IMR-90 (cell line): ENCODE results near the gene ABCA7. TPM values are rescaled to one million over a fixed set of nuclear protein-coding genes. Genes with fewer than 3 reads are reported as not detected.

Source experiments
- ATAC-seq: fragments of 200-7000 bp; cut with Tn5 transposase; 2 replicates; pipeline ENCODE4 v1.9.1; 2020; ENCODE audit warnings: low read depth, mild to moderate bottlenecking, moderate library complexity
- BruUV-seq: library from RNA; stranded (reverse); fragments of 400-500 nt; replicated peaks from 2 replicates; lab custom pipeline; 2021; lab: Mats Ljungman, UMichigan
- CTCF ChIA-PET: fragments of 300-600 bp; formaldehyde crosslinking; extraction: SDS; loops from one replicate; lab custom pipeline; 2021; ENCODE audit warnings: antibody characterized with exemption; lab: Yijun Ruan, JAX
- POLR2A ChIA-PET: fragments of 300-600 bp; sonication (Branson Sonifier 250); formaldehyde crosslinking; loops from one replicate; lab custom pipeline; 2022; ENCODE audit warnings: antibody characterized with exemption; ENCODE audit not compliant: unreplicated experiment; lab: Charles Lee
- DNase-seq: peaks from one replicate; pipeline ENCODE4 v3.0.0; 2013
- H2AFZ ChIP-seq: replicated peaks from 2 replicates; pipeline ENCODE3; 2013; ENCODE audit warnings: low read length, mild to moderate bottlenecking; ENCODE audit not compliant: poor library complexity
- H2AK5ac ChIP-seq: 2 replicates; pipeline ENCODE4 v1.6.1; 2013; ENCODE audit warnings: low read depth, low read length, inconsistent platforms
- H2AK9ac ChIP-seq: replicated peaks from 2 replicates; pipeline ENCODE3; 2013; ENCODE audit warnings: mild to moderate bottlenecking, low read depth, low read length, moderate library complexity; ENCODE audit not compliant: poor library complexity
- H2BK120ac ChIP-seq: 2 replicates; pipeline ENCODE4 v1.6.1; 2013; ENCODE audit warnings: low read depth, low read length, inconsistent platforms
- H2BK15ac ChIP-seq: 3 replicates; pipeline ENCODE4 v1.6.1; 2013; ENCODE audit warnings: low read depth, low read length, inconsistent platforms
- H2BK20ac ChIP-seq: 2 replicates; pipeline ENCODE4 v1.6.1; 2013; ENCODE audit warnings: low read depth, mild to moderate bottlenecking, inconsistent platforms, low read length, moderate library complexity
- H2BK5ac ChIP-seq: 2 replicates; pipeline ENCODE4 v1.6.1; 2013; ENCODE audit warnings: mild to moderate bottlenecking, low read depth, low read length, inconsistent platforms; ENCODE audit not compliant: poor library complexity, severe bottlenecking
- H3K14ac ChIP-seq: replicated peaks from 2 replicates; pipeline ENCODE4 v1.6.1; 2013; ENCODE audit warnings: low read depth, low read length, inconsistent platforms
- H3K18ac ChIP-seq: 2 replicates; pipeline ENCODE4 v1.6.1; 2013; ENCODE audit warnings: low read depth, low read length, control low read depth
- H3K23ac ChIP-seq: 2 replicates; pipeline ENCODE4 v1.6.1; 2013; ENCODE audit warnings: low read depth, low read length, inconsistent platforms
- H3K27ac ChIP-seq: 2 replicates; pipeline ENCODE4 v1.5.1; 2013; ENCODE audit warnings: mild to moderate bottlenecking, control low read depth, low read length; ENCODE audit not compliant: insufficient read depth
- H3K27me3 ChIP-seq: 2 replicates; pipeline ENCODE4 v1.6.1; 2013; ENCODE audit warnings: low read length; ENCODE audit not compliant: control insufficient read depth, insufficient read depth
- H3K36me3 ChIP-seq: 2 replicates; pipeline ENCODE4 v1.6.1; 2013; ENCODE audit warnings: low read length, mixed read lengths; ENCODE audit not compliant: control insufficient read depth, insufficient read depth
- H3K4ac ChIP-seq: 2 replicates; pipeline ENCODE4 v1.6.1; 2013; ENCODE audit warnings: low read depth, low read length, inconsistent platforms
- H3K4me1 ChIP-seq: 2 replicates; pipeline ENCODE4 v1.6.1; 2013; ENCODE audit warnings: low read length, mixed read lengths; ENCODE audit not compliant: control insufficient read depth, insufficient read depth
- H3K4me2 ChIP-seq: 2 replicates; pipeline ENCODE4 v1.6.1; 2013; ENCODE audit warnings: low read depth, mild to moderate bottlenecking, control low read depth, low read length, moderate library complexity
- H3K4me3 ChIP-seq: 2 replicates; pipeline ENCODE4 v1.5.1; 2013; ENCODE audit warnings: low read depth, mild to moderate bottlenecking, control low read depth, low read length, moderate library complexity; ENCODE audit not compliant: insufficient read depth
- H3K56ac ChIP-seq: 2 replicates; pipeline ENCODE4 v1.6.1; 2013; ENCODE audit warnings: low read length, inconsistent platforms; ENCODE audit not compliant: insufficient read depth; ENCODE audit errors: extremely low read depth
- H3K79me1 ChIP-seq, 2 experiments: 2 replicates each; pipeline ENCODE4 v1.6.1; 2013; ENCODE audit warnings: low read length in 2 of 2, inconsistent platforms in 1 of 2, low read depth in 1 of 2
- H3K9ac ChIP-seq: 2 replicates; pipeline ENCODE4 v1.6.1; 2013; ENCODE audit warnings: low read depth, low read length, control low read depth
- H3K9me1 ChIP-seq: 2 replicates; pipeline ENCODE4 v1.6.1; 2013; ENCODE audit warnings: low read length, inconsistent platforms; ENCODE audit not compliant: insufficient read depth
- H3K9me3 ChIP-seq: 2 replicates; pipeline ENCODE4 v1.6.1; 2013; ENCODE audit warnings: low read length; ENCODE audit not compliant: control insufficient read depth, insufficient read depth
- H4K20me1 ChIP-seq: 2 replicates; pipeline ENCODE4 v1.6.1; 2013; ENCODE audit warnings: low read length, inconsistent platforms; ENCODE audit not compliant: insufficient read depth
- H4K5ac ChIP-seq: 2 replicates; pipeline ENCODE4 v1.6.1; 2013; ENCODE audit warnings: mild to moderate bottlenecking, low read depth, low read length, control low read depth
- H4K8ac ChIP-seq, 2 experiments: 2 replicates each; pipeline ENCODE4 v1.6.1; 2013; ENCODE audit warnings: low read depth in 2 of 2, low read length in 2 of 2, control low read depth in 1 of 2, inconsistent platforms in 1 of 2
- H4K91ac ChIP-seq: 2 replicates; pipeline ENCODE4 v1.6.1; 2013; ENCODE audit warnings: low read depth, low read length, inconsistent platforms; ENCODE audit not compliant: insufficient read depth
- BHLHE40 ChIP-seq: fragments of 150-350 bp; IDR thresholded peaks from 2 replicates; pipeline ENCODE4 v1.6.1; 2016; ENCODE audit warnings: mild to moderate bottlenecking, low read depth, low read length
- CHD1 ChIP-seq: IDR thresholded peaks from 2 replicates; pipeline ENCODE4 v1.6.1; 2012; ENCODE audit warnings: low read depth, low read length, improper control_type of control experiment
- CTCF ChIP-seq: conservative IDR thresholded peaks from 2 replicates; pipeline ENCODE4 v1.5.1; 2012; ENCODE audit warnings: mild to moderate bottlenecking, low read depth, low read length, improper control_type of control experiment
- ELK1 ChIP-seq: fragments of 150-350 bp; IDR thresholded peaks from 2 replicates; pipeline ENCODE4 v1.6.1; 2016; ENCODE audit warnings: low read depth, mild to moderate bottlenecking, low read length, moderate library complexity, borderline replicate concordance
- FOS ChIP-seq: fragments of 150-350 bp; IDR thresholded peaks from 2 replicates; pipeline ENCODE4 v1.6.1; 2016; ENCODE audit warnings: low read depth, low read length
- MAFK ChIP-seq: IDR thresholded peaks from 2 replicates; pipeline ENCODE4 v1.6.1; 2012; ENCODE audit warnings: low read depth, low read length, improper control_type of control experiment
- MXI1 ChIP-seq: IDR thresholded peaks from 2 replicates; pipeline ENCODE4 v1.6.1; 2012; ENCODE audit warnings: low read depth, mild to moderate bottlenecking, low read length, moderate library complexity, borderline replicate concordance
- POLR2A ChIP-seq: IDR thresholded peaks from 2 replicates; pipeline ENCODE4 v1.6.1; 2012; ENCODE audit warnings: mild to moderate bottlenecking, low read depth, low read length
- RAD21 ChIP-seq: IDR thresholded peaks from 2 replicates; pipeline ENCODE4 v1.6.1; 2012; ENCODE audit warnings: low read length, improper control_type of control experiment
- RCOR1 ChIP-seq: IDR thresholded peaks from 2 replicates; pipeline ENCODE4 v1.6.1; 2012; ENCODE audit warnings: mild to moderate bottlenecking, low read length, improper control_type of control experiment; ENCODE audit not compliant: insufficient replicate concordance
- RFX5 ChIP-seq: IDR thresholded peaks from 2 replicates; pipeline ENCODE4 v1.8.0; 2012; ENCODE audit warnings: low read depth, mild to moderate bottlenecking, low read length, moderate library complexity
- USF2 ChIP-seq: fragments of 150-350 bp; IDR thresholded peaks from 2 replicates; pipeline ENCODE4 v1.6.1; 2017; ENCODE audit warnings: mild to moderate bottlenecking, antibody characterized with exemption, low read length, low read depth
- WGBS, 2 experiments: methylation state at CpG; one replicate each; pipeline versions ENCODE4 v1.1.5 to v1.1.7; 2013; ENCODE audit warnings: missing lambda C conversion rate in 2 of 2; ENCODE audit not compliant: insufficient read length in 1 of 2; ENCODE audit errors: extremely low coverage in 2 of 2; 5-methylcytosine and 5-hydroxymethylcytosine counted together
- dilution Hi-C: fragments of 300-500 bp; cut with HindIII; formaldehyde crosslinking; loops from one replicate; pipeline ENCODE4 v1.14.3; 2018; ENCODE audit warnings: low sequenced_read_pairs; ENCODE audit not compliant: unreplicated experiment
- in situ Hi-C: fragments of 300-500 bp; cut with MboI; formaldehyde crosslinking; loops from 3 replicates; pipeline ENCODE4 v1.14.3; 2019; ENCODE audit warnings: low sequenced_read_pairs, inconsistent platforms, mixed read lengths
- intact Hi-C: fragments of 100-400 bp; cut with micrococcal nuclease; formaldehyde crosslinking; loops from 2 replicates; pipeline ENCODE4 v1.10.0; 2022
- polyA plus RNA-seq, 3 experiments: library from polyadenylated mRNA; depleted of rRNA; stranded (reverse); fragments of >200 nt; gene quantifications; 2 replicates each; pipeline ENCODE4 v1.2.3, GENCODE V29; 2012; ENCODE audit warnings: low replicate concordance in 1 of 3
- total RNA-seq: library from RNA; depleted of rRNA; stranded (reverse); fragments of >200 nt; gene quantifications from 2 replicates; pipeline ENCODE4 v1.2.3, GENCODE V29; 2012

Gene ABCA7
- total and polyA plus RNA-seq, 2 of the 4 experiments (the other 2 are of a cell fraction) = 0.36 to 3.3 TPM

- CTCF ChIA-PET = interaction anchor here (0.6 to 1.5 kb wide), 15 partner anchors 9 to 162 kb away, joined by 3 to 12 read pairs (median 4); partner anchors contain the start of genes CBARP, FAM174C and SBNO2
- peak overlapping the region; percentile 58 for H3K14ac ChIP-seq
- H3K4me1 ChIP-seq = peaks cover 11% of the 10 kb centered on the region
- TF ChIP-seq RAD21 (peak; percentile 76), CHD1 (no peak), MXI1 (0 out of 2 replicates have a peak, but pooled peaks have one; percentile 12), MAFK (no peak), RFX5 (no peak), BHLHE40 (no peak), CTCF (peak; percentile 82), POLR2A (no peak), ELK1 (no peak), RCOR1 (no peak), USF2 (no peak), FOS (no peak)
Observed at GRCh38 chr19:1113030-1113985, 73.4 kb downstream of the ABCA7 start.

More at GRCh38 chr19:1113030-1113985, 73.4 kb downstream of the ABCA7 start:
- Histone ChIP-seq H3K27me3 (no peaks in the 10 kb centered on the region), H4K8ac (peak overlapping the region in 1 of 2 experiments; percentile 72; a peak in 3 of 4 replicates), H3K9ac (peak overlapping the region; percentile 35; the same call in 1 of the 2 replicates), H3K79me1 (peaks cover 11 to 22% of the 10 kb centered on the region in 2 experiments), H2AFZ (peak overlapping the region; percentile 67), H2BK5ac (peak overlapping the region; percentile 85), H3K4me2 (peak overlapping the region; percentile 30; the same call in 1 of the 2 replicates), H3K18ac (no peak overlapping the region), H3K23ac (no peak overlapping the region), H2BK15ac (no peak overlapping the region), H3K4me3 (no peak overlapping the region), H2AK9ac (peak overlapping the region; percentile 97), H4K20me1 (peaks cover 25% of the 10 kb centered on the region), H3K9me3 (no peaks in the 10 kb centered on the region), H2BK120ac (0 out of 2 replicates have a peak overlapping the region, but pooled peaks have one; percentile 29), H4K5ac (peak overlapping the region; percentile 62), H3K36me3 (peaks cover 78% of the 10 kb centered on the region), H2BK20ac (peak overlapping the region; percentile 37), H3K56ac (no peak overlapping the region), H3K27ac (peak overlapping the region; percentile 74), H4K91ac (no peak overlapping the region; the same call in 1 of the 2 replicates), H2AK5ac (peak overlapping the region; percentile 90), H3K4ac (peak overlapping the region; percentile 86), H3K9me1 (no peaks in the 10 kb centered on the region)
- peak; percentile 93 for ATAC-seq
- dilution Hi-C loops (no loop called here), in situ Hi-C loops (no loop called here), intact Hi-C loops (loop anchor here (2.0 to 5.0 kb wide), 2 partner anchors 63 to 79 kb away; no protein-coding TSS in a partner anchor)
- no TSS peak for BruUV-seq
- POLR2A ChIA-PET = interaction anchor here (0.5 kb wide), 1 partner anchor 14 kb away, joined by 6 read pairs; no protein-coding TSS in a partner anchor
- 31% methylated on average over 19 of the region's 44 CpGs; no CpG with 5 or more reads in 1 of the 2 experiments for WGBS, 2 experiments
- DNase-seq = peak; percentile 94
